Kidney epithelial cell (primary cell): ENCODE measurements around the gene ATXN10. TPM values are rescaled to one million over a fixed set of nuclear protein-coding genes. Genes with fewer than 3 reads are reported as not detected.

Experiments used
- DNase-seq: peaks from one replicate; pipeline ENCODE4 v3.0.0-alpha.2; 2010; ENCODE audit warnings: low read depth
- H3K27me3 ChIP-seq: 2 replicates; pipeline ENCODE4 v1.6.0; 2011; ENCODE audit warnings: low read length; ENCODE audit not compliant: control insufficient read depth, insufficient read depth
- H3K36me3 ChIP-seq: 2 replicates; pipeline ENCODE4 v1.5.1; 2011; ENCODE audit warnings: low read length; ENCODE audit not compliant: control insufficient read depth, insufficient read depth
- H3K4me3 ChIP-seq: 2 replicates; pipeline ENCODE4 v1.5.1; 2011; ENCODE audit warnings: low read depth, mild to moderate bottlenecking, control low read depth, low read length
- total RNA-seq: library from RNA; depleted of rRNA; stranded (reverse); fragments of >200 nt; gene quantifications from 2 replicates; pipeline ENCODE4 v1.2.3, GENCODE V29; 2015
- TF ChIP-seq, protein P1 (sequence below): IDR thresholded peaks from 2 replicates; pipeline ENCODE4 v1.5.1; 2011; ENCODE audit warnings: mild to moderate bottlenecking, moderate library complexity, low read length, control low read depth, inconsistent platforms; ENCODE audit not compliant: insufficient read depth, poor library complexity, severe bottlenecking

Gene ATXN10
- total RNA-seq, 1 donor from 2014 or later, result 127 TPM

DNA sequence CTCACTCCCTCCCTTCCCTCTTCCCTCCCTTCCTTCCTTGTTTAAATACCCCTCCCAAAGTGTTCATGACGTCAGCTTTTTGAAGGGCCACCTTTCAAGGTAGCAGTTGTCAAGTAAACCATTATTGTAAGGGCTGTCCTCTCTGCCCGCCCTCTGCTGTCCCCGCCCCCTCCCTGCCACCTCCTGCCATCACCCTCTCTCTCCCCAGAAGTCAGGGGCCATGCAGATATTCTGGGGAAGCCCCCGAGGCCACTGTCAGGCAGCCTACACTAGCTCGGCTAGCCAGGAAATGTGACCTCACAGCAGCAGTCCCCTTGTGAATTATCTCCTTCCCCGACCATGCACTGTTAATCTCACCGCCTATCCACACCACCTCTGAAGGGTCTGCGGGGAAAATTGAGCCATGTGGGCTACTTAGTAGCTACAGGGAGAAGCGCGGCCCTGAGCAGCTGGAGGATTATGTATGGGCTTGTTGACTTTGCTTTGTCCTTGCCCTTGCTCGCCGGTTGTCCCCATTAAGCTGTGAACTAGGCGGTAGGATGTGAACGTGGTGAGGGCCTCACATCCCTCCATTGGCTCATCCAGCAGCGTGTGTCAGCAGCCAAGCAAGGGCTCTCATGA is 42.1 kb upstream of the ATXN10 start:
- DNase-seq, result no peak
- no peaks in the 10 kb centered on the region for H3K27me3 ChIP-seq
- TF ChIP-seq, protein P1, sequence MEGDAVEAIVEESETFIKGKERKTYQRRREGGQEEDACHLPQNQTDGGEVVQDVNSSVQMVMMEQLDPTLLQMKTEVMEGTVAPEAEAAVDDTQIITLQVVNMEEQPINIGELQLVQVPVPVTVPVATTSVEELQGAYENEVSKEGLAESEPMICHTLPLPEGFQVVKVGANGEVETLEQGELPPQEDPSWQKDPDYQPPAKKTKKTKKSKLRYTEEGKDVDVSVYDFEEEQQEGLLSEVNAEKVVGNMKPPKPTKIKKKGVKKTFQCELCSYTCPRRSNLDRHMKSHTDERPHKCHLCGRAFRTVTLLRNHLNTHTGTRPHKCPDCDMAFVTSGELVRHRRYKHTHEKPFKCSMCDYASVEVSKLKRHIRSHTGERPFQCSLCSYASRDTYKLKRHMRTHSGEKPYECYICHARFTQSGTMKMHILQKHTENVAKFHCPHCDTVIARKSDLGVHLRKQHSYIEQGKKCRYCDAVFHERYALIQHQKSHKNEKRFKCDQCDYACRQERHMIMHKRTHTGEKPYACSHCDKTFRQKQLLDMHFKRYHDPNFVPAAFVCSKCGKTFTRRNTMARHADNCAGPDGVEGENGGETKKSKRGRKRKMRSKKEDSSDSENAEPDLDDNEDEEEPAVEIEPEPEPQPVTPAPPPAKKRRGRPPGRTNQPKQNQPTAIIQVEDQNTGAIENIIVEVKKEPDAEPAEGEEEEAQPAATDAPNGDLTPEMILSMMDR, result no peak
- H3K36me3 ChIP-seq, result no peaks in the 10 kb centered on the region
- no peak overlapping the region for H3K4me3 ChIP-seq

GRCh38 chr22:45630436-45630835 is 41.2 kb upstream of the ATXN10 start:
- no peaks in the 10 kb centered on the region for H3K36me3 ChIP-seq
- no peaks in the 10 kb centered on the region for H3K27me3 ChIP-seq
- no peak for DNase-seq
- no peak overlapping the region for H3K4me3 ChIP-seq
- TF ChIP-seq, protein P1, result no peak

- H3K27me3 ChIP-seq, result no peaks in the 10 kb centered on the region
- no peak for DNase-seq
- TF ChIP-seq, protein P1, result no peak
- H3K36me3 ChIP-seq, result no peaks in the 10 kb centered on the region
- no peak overlapping the region for H3K4me3 ChIP-seq
These were observed 40.3 kb upstream of the ATXN10 start for GRCh38 chr22:45631140-45631840.

DNA sequence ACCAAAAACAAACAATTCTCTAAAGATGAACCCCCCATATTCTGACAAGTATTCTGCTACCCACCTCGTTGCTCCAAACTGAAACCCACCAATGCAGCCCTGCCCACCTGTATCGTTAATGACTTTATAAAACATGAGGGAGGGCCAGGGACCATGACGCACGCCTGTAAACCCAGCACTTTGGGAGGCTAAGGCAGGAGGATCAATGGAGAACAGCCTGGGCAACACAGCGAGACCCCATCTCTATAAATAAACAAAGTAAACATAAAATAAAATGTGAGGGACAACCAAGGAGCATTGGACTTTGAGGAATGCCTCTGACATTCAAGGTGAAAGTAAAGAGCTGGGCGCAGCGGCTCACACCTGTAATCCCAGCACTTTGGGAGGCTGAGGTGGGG is 39.8 kb upstream of the ATXN10 start:
- Histone ChIP-seq H3K36me3 (no peaks in the 10 kb centered on the region), H3K27me3 (no peaks in the 10 kb centered on the region), H3K4me3 (no peak overlapping the region)
- DNase-seq, result no peak
- TF ChIP-seq, protein P1, result no peak

- Histone ChIP-seq H3K36me3 (no peaks in the 10 kb centered on the region), H3K27me3 (no peaks in the 10 kb centered on the region), H3K4me3 (no peak overlapping the region)
- TF ChIP-seq, protein P1, result no peak
- no peak for DNase-seq
These were observed 38.7 kb upstream of the ATXN10 start for GRCh38 chr22:45632791-45633515.
